ENCODE data around the gene GARNL3. TPM values are rescaled to one million over a fixed set of nuclear protein-coding genes. Genes with fewer than 3 reads are reported as not detected.
A peak's percentile ranks its signal among the peaks of the same experiment; 100 is the strongest.

GARNL3 gene
- total RNA-seq, 3 donors from 2014 or later = 13.4 to 44.8 (median 26.2) TPM

- no peaks in the 10 kb centered on the region for H3K9me3 ChIP-seq
- H3K36me3 ChIP-seq = no peaks in the 10 kb centered on the region
- H3K27me3 ChIP-seq = no peaks in the 10 kb centered on the region
- peak overlapping the region; percentile 64 to 83 for H3K27ac ChIP-seq
- intact Hi-C loops (cut with DNase I; ENCODE audit: low total_unique reads) = loop anchor here (10.0 kb wide), 1 partner anchor 191 kb away; no protein-coding TSS in a partner anchor
- TF ChIP-seq, protein P1, sequence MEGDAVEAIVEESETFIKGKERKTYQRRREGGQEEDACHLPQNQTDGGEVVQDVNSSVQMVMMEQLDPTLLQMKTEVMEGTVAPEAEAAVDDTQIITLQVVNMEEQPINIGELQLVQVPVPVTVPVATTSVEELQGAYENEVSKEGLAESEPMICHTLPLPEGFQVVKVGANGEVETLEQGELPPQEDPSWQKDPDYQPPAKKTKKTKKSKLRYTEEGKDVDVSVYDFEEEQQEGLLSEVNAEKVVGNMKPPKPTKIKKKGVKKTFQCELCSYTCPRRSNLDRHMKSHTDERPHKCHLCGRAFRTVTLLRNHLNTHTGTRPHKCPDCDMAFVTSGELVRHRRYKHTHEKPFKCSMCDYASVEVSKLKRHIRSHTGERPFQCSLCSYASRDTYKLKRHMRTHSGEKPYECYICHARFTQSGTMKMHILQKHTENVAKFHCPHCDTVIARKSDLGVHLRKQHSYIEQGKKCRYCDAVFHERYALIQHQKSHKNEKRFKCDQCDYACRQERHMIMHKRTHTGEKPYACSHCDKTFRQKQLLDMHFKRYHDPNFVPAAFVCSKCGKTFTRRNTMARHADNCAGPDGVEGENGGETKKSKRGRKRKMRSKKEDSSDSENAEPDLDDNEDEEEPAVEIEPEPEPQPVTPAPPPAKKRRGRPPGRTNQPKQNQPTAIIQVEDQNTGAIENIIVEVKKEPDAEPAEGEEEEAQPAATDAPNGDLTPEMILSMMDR (IDR thresholded peaks at IDR 0.05) = no peak
- TF ChIP-seq POLR2AphosphoS5 (IDR thresholded peaks at IDR 0.05) (no peak), POLR2A (IDR thresholded peaks at IDR 0.05) (no peak)
- no peaks in the 10 kb centered on the region for H3K4me1 ChIP-seq
- peak in 1 of 2 donors; percentile 28 for DNase-seq (ENCODE audit: low spot score in 2 of 2)
- peak overlapping the region in 2 of 3 donors; percentile 76 to 79 for H3K4me3 ChIP-seq
Observed at GRCh38 chr9:127223810-127224177, 40.8 kb upstream of the GARNL3 start.

DNA sequence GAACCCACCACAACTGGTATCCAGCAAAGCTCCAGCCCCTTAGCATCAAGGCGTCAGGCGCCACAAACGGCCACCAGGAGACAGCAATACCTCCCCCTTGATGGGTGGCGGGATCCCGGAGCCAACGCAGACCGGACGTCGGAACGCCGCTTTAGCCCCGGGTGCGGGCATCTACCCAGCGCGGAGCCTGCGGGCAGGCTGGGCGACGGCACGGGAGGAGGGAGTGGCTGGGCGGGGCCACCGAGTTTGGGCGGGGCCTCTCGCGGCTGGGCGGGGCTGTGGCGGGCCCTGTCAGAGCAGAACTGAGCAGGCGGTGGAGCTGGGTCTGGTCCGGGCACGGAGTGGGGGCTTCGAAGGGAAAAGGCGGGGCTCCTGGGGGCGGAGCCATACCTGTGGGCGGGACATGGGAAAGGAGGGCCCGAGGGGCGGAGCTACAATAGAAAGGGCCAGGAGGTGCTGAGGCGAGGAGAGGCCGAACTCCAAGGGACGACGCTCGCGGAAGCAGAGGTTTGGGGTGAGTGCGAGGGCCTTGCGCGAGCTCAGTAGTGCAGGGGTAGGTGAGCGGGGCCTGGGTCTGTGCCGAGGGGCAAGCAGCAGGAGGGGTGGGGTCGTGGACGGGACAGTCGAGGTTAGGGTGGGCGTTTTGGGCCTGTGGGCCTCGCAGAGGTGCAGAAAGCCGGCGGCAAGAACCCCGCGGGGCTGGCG is 40.2 kb upstream of the GARNL3 start:
- intact Hi-C loops (cut with DNase I; ENCODE audit: low total_unique reads) = loop anchor here (10.0 kb wide), 1 partner anchor 190 kb away; no protein-coding TSS in a partner anchor
- H3K9me3 ChIP-seq = no peaks in the 10 kb centered on the region
- H3K36me3 ChIP-seq = no peaks in the 10 kb centered on the region
- TF ChIP-seq, protein P1 (IDR thresholded peaks at IDR 0.05) = peak in 2 of 3 donors; percentile 28 to 33
- TF ChIP-seq POLR2AphosphoS5 (IDR thresholded peaks at IDR 0.05) = peak in 1 of 3 donors; percentile 49
- TF ChIP-seq POLR2A (IDR thresholded peaks at IDR 0.05) = no peak
- peak overlapping the region; percentile 47 to 79 (median 76) for H3K4me3 ChIP-seq
- H3K27me3 ChIP-seq = no peaks in the 10 kb centered on the region
- peak overlapping the region; percentile 64 to 83 for H3K27ac ChIP-seq
- no peaks in the 10 kb centered on the region for H3K4me1 ChIP-seq
- peak; percentile 90 to 94 for DNase-seq (ENCODE audit: low spot score in 2 of 2)

DNA sequence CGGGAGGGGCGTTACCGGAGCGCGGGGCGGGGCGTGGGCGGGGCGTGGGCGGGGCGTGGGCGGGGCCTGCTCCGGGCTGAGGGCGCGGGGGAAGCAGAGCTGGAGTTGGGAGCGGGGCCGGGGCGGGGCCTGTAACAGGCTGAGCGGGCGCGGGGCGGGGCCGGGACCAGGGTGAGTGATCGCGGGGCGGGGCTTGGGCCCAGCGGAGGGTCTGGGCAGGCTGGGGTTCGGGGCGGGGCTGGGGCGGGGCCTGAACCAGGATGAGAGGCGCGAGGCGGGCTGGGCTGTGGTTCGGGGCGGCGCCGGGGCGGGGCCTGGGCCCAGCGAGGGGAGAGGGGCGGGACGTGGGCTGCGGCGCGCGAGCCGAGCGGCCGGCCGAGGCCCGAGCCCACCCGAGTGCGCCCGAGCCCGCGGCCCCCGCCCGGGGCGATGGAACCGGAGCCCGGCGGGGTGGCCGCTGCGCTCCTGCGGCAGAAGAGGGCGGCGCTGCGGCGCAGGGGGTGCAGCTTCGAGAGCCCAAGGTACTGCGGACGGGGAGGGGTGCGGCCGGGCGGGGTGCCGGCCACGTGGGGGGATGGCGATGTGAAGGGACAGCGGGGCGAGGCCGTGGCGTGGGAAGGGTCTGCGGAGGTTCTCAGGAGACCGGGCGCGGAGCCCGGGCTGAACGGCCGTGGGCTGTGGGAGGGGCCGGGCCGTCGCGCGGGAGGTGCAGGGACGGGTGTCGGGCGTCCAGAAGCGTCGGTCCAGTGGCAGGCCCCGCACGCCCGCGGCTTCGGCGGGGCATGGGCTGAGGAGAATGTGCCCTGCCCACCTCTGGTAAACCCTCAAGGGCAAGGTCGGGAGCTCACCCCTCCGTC is 39.5 kb upstream of the GARNL3 start:
- Histone ChIP-seq H3K27me3 (no peaks in the 10 kb centered on the region), H3K9me3 (no peaks in the 10 kb centered on the region), H3K36me3 (no peaks in the 10 kb centered on the region), H3K27ac (peak overlapping the region; percentile 64 to 83), H3K4me1 (no peaks in the 10 kb centered on the region), H3K4me3 (peak overlapping the region; percentile 76 to 79 (median 76))
- no peak for TF ChIP-seq POLR2A (IDR thresholded peaks at IDR 0.05)
- no peak for TF ChIP-seq POLR2AphosphoS5 (IDR thresholded peaks at IDR 0.05)
- TF ChIP-seq, protein P1 (IDR thresholded peaks at IDR 0.05) = no peak
- intact Hi-C loops (cut with DNase I; ENCODE audit: low total_unique reads) = loop anchor here (10.0 kb wide), 1 partner anchor 190 kb away; no protein-coding TSS in a partner anchor
- DNase-seq (ENCODE audit: low spot score in 2 of 2) = peak; percentile 96 to 97

GRCh38 chr9:127225801-127226625 is 38.6 kb upstream of the GARNL3 start:
- no peaks in the 10 kb centered on the region for H3K9me3 ChIP-seq
- H3K27me3 ChIP-seq = no peaks in the 10 kb centered on the region
- intact Hi-C loops (cut with DNase I; ENCODE audit: low total_unique reads) = loop anchor here (10.0 kb wide), 1 partner anchor 189 kb away; no protein-coding TSS in a partner anchor
- DNase-seq (ENCODE audit: low spot score in 2 of 2) = no peak
- H3K36me3 ChIP-seq = no peaks in the 10 kb centered on the region
- TF ChIP-seq, protein P1 (IDR thresholded peaks at IDR 0.05) = no peak
- no peak for TF ChIP-seq POLR2A (IDR thresholded peaks at IDR 0.05)
- TF ChIP-seq POLR2AphosphoS5 (IDR thresholded peaks at IDR 0.05) = no peak
- peak overlapping the region; percentile 76 to 79 (median 76) for H3K4me3 ChIP-seq
- H3K27ac ChIP-seq = peak overlapping the region; percentile 25 to 64
- H3K4me1 ChIP-seq = no peaks in the 10 kb centered on the region

Data from breast epithelium (tissue), 4 donors.